ENCODE data around the gene FN1.

The FN1 gene

GRCh38 chr2:215371915-215372897, 63.7 kb downstream of the FN1 start:
- TF ChIP-seq ZNF274 (IDR thresholded peaks at IDR 0.05; ENCODE audit: low read depth, low read length): no peak
- H3K4me3 ChIP-seq (ENCODE audit: low read length): no peak overlapping the region

GRCh38 chr2:215370112-215370965, 65.5 kb downstream of the FN1 start:
- no peak for TF ChIP-seq ZNF274 (IDR thresholded peaks at IDR 0.05; ENCODE audit: low read depth, low read length)
- no peak overlapping the region for H3K4me3 ChIP-seq (ENCODE audit: low read length)

GRCh38 chr2:215369181-215369760, 66.6 kb downstream of the FN1 start:
- no peak for TF ChIP-seq ZNF274 (IDR thresholded peaks at IDR 0.05; ENCODE audit: low read depth, low read length)
- H3K4me3 ChIP-seq (ENCODE audit: low read length): no peak overlapping the region

- no peak for TF ChIP-seq ZNF274 (IDR thresholded peaks at IDR 0.05; ENCODE audit: low read depth, low read length)
- no peak overlapping the region for H3K4me3 ChIP-seq (ENCODE audit: low read length)
These were observed 67.4 kb downstream of the FN1 start for GRCh38 chr2:215368493-215368809.

GRCh38 chr2:215367662-215368492, 68.0 kb downstream of the FN1 start:
- no peak for TF ChIP-seq ZNF274 (IDR thresholded peaks at IDR 0.05; ENCODE audit: low read depth, low read length)
- no peak overlapping the region for H3K4me3 ChIP-seq (ENCODE audit: low read length)

- no peak for TF ChIP-seq ZNF274 (IDR thresholded peaks at IDR 0.05; ENCODE audit: low read depth, low read length)
These were observed 69.3 kb downstream of the FN1 start for GRCh38 chr2:215366440-215367032.

GRCh38 chr2:215365184-215365658, 70.6 kb downstream of the FN1 start:
- no peak overlapping the region for H3K4me3 ChIP-seq (ENCODE audit: low read length)
- no peak for TF ChIP-seq ZNF274 (IDR thresholded peaks at IDR 0.05; ENCODE audit: low read depth, low read length)

More at GRCh38 chr2:215366440-215367032, 69.3 kb downstream of the FN1 start:
- no peak overlapping the region for H3K4me3 ChIP-seq (ENCODE audit: low read length)

GRCh38 chr2:215364157-215365155, 71.4 kb downstream of the FN1 start:
- TF ChIP-seq ZNF274 (IDR thresholded peaks at IDR 0.05; ENCODE audit: low read depth, low read length): no peak

GRCh38 chr2:215363461-215364156, 72.3 kb downstream of the FN1 start:
- no peak for TF ChIP-seq ZNF274 (IDR thresholded peaks at IDR 0.05; ENCODE audit: low read depth, low read length)
- H3K4me3 ChIP-seq (ENCODE audit: low read length): no peak overlapping the region

More at GRCh38 chr2:215364157-215365155, 71.4 kb downstream of the FN1 start:
- H3K4me3 ChIP-seq (ENCODE audit: low read length): no peak overlapping the region

- no peak for TF ChIP-seq ZNF274 (IDR thresholded peaks at IDR 0.05; ENCODE audit: low read depth, low read length)
- H3K4me3 ChIP-seq (ENCODE audit: low read length): no peak overlapping the region
These were observed 72.8 kb downstream of the FN1 start for GRCh38 chr2:215363039-215363438.

- TF ChIP-seq ZNF274 (IDR thresholded peaks at IDR 0.05; ENCODE audit: low read depth, low read length): no peak
- no peak overlapping the region for H3K4me3 ChIP-seq (ENCODE audit: low read length)
These were observed 73.3 kb downstream of the FN1 start for GRCh38 chr2:215362562-215362904.

Measured in GM08714 (cell line).